Neural progenitor cell (in vitro differentiated cells): ENCODE data around the gene RBM27.

Experiments used
- CTCF ChIP-seq: fragments of 200-600 bp; sonication (generic); IDR thresholded peaks from 2 replicates; pipeline ENCODE4 v1.5.1; 2017; ENCODE audit warnings: antibody characterized with exemption, mild to moderate bottlenecking
- EZH2 ChIP-seq: fragments of 200-600 bp; sonication (generic); IDR thresholded peaks from 2 replicates; pipeline ENCODE4 v1.6.1; 2017; ENCODE audit warnings: antibody characterized with exemption, mild to moderate bottlenecking, moderate library complexity
- EZH2phosphoT487 ChIP-seq: fragments of 200-600 bp; sonication (generic); IDR thresholded peaks from 2 replicates; pipeline ENCODE4 v1.6.1; 2017; ENCODE audit warnings: antibody characterized with exemption

GRCh38 chr5:146206257-146206656, 2.9 kb downstream of the RBM27 start:
- no peak for TF ChIP-seq CTCF
- TF ChIP-seq EZH2phosphoT487, result no peak
- no peak for TF ChIP-seq EZH2
